SHP77 (cell line): ENCODE measurements around the gene MAPK14.

ENCODE experiments used
- DNase-seq, 2 experiments: peaks; one replicate each; lab custom pipeline; 2025; lab: John Stamatoyannopoulos, UW

The MAPK14 gene

GRCh38 chr6:36138667-36139066, 111.1 kb downstream of the MAPK14 start:
- DNase-seq, result no peak

DNA sequence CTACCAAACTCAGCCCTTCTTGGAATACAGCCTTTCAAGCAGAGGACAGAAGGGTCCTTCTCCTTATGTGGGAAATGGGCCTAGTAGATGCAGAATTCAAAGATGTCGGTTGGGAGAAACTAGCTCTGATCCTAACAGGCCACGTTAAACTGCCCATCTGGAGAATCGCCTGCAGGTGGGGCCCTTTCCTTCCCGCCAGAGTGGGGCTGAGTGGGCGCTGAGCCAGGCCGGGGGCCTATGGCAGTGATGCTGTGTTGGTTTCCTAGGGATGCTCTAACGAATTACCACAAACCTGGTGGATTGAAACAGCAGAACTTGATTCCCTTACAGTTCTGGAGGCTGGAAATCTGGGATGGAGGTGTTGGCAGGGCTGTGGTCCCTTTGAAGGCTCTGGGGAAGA, 111.8 kb downstream of the MAPK14 start:
- DNase-seq, result no peak

GRCh38 chr6:36139991-36140710, 112.5 kb downstream of the MAPK14 start:
- no peak for DNase-seq

GRCh38 chr6:36141091-36141490, 113.5 kb downstream of the MAPK14 start:
- DNase-seq, result no peak

DNA sequence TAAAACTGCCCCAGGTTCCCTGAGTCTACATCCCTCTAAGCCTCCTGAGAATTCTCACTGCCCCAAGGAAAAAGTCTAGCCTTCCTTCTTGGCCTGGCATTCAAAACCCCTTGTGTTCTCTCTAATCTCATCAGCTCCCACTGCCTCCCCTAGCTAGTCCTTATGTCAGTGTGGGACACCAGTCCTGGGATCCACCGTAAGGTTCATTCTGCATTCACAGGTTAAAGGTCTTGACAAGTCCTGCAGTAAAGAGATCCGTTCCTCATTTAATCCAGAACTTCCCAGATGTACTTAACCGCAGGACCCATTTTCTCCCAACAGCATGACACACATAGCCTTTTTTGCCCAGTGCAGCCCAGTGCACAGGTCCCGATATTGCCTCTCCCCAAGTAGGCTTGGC, 114.4 kb downstream of the MAPK14 start:
- no peak for DNase-seq

DNA sequence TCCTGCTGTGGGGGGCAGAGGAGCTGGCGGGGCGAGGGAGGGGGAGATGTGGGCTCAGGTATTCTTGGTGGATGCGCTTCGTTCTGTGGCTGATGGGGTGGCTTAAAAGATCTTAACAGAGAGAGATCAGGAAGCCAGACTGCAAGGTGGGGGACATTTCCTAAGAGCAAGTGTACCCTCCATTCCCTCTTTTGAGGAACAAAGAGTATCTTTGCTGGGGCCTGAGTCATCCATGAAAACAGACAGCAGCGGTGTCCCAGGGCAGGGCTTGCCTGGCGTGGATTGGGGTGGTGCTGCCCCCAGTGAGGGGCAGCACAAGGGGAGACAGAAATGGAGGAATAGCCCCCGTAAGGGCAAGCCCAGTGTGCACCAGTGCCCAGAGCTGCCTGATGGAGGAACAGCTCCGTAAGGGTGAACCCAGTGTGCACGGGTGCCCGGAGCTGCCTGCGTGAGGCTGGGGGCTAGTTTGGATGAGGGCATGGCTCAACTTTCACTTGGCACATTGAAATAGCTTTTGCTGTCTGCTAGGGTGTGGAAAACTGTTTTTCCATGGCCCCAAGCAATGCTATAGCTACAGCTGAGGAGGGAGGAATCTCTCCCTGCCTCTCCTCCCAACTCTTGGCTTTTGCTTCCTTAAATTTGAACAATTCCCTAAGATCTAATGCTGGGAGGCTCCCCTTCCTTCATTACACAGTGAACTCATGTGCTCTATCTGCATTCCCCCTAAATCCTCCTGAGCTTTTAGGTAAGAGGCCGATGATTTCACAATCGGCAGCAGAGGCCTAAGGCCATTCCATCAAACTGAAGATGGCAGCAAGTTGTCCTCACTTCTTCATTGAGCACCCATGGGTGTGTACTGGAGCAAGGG, 115.6 kb downstream of the MAPK14 start:
- DNase-seq, result no peak

DNA sequence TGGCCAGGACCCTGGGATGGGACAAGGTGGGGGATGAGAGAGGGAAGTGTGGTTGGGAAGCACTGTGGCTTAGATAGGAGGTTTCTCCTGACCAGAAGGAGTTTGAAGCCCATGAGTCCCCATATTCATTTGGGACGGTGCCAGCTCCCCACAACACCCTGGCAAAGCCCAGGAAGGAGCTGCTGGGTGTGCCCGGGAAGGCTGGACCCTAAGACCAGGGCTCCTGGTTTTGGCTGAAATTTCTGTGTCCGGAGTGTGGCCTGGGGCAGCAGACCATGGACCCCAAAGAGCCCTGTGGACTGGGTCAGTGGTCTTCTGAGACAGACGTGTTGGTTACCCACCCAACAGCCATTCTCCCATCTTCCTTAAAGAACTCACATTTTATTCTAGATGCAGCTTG, 117.9 kb downstream of the MAPK14 start:
- no peak for DNase-seq

DNA sequence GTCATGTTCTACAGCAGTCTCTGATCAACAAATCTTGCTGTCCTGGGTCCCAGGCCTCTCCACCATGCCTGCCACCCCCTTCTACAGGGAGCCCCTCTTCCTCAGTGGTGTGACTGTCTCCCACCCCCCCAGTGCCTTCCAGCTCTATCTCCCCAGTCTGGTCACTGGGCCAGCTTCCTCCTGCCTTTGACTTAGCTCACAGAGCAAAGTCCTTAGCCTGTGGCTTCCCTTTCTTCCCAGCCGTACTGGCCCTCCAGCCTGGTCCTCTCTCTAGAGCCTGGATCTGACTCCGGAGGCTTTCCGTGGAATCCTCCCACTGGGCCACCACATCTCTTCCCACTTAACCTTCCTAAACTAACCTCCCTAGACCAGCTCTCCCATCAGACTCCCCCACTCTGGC, 119.7 kb downstream of the MAPK14 start:
- no peak for DNase-seq

- no peak for DNase-seq
Measured at GRCh38 chr6:36149476-36149875, 121.9 kb downstream of the MAPK14 start.

DNA sequence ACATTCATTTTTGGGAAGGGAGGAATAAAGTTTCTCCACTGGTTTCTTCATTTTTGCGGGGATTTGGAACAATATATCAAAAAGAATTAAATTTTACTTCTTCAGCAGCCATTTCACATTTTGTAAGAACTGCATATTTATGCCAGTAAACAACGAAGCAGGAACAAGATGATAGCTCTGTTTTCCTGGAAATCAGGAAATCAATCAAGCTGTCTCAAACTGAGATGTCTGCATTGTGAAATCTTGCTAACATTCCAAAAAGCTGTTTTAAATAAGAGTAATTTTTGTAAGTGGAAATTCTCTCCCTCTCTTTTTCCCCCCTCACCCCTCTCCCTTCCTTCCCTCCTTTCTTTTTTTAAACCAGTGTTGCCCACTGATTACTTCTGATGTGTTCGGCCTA, 122.7 kb downstream of the MAPK14 start:
- DNase-seq, result no peak

GRCh38 chr6:36154286-36154685, 126.7 kb downstream of the MAPK14 start:
- no peak for DNase-seq

DNA sequence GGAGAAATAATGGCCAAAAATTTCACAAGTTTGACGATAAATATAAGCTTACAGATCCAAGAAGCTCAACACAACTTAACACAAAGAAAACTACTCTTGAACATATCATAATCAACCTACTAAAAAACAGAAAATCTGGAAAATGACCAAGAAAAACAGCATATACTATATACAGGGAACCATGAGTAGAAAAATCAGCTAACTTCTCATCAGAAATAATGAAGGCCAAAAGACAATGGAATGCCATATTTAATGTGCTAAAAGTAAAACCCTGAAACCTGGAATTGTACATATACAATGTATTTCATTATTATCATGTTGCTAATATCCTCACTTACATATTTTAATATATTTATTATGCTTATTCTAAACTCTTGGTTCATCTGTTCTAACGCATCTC, 128.1 kb downstream of the MAPK14 start:
- DNase-seq, result no peak

GRCh38 chr6:36160147-36160760, 132.6 kb downstream of the MAPK14 start:
- no peak for DNase-seq
